HG02759 (cell line): ENCODE measurements around the gene GSTO1.

Experiments
- ATAC-seq: cut with Tn5 transposase; IDR thresholded peaks from one replicate; pipeline ENCODE4 v1.9.1; 2021; ENCODE audit warnings: mild to moderate bottlenecking, moderate library complexity; ENCODE audit not compliant: unreplicated experiment

Gene GSTO1

GRCh38 chr10:104273899-104274575 lies 19.3 kb downstream of the GSTO1 start:
- ATAC-seq: no peak

- peak; percentile 92 for ATAC-seq
Measured at GRCh38 chr10:104274762-104275721, 20.4 kb downstream of the GSTO1 start.

GRCh38 chr10:104276192-104276591 lies 21.5 kb downstream of the GSTO1 start:
- no peak for ATAC-seq

GRCh38 chr10:104277785-104278184 lies 23.1 kb downstream of the GSTO1 start:
- ATAC-seq: no peak

- no peak for ATAC-seq
Measured at GRCh38 chr10:104279550-104280259, 25.0 kb downstream of the GSTO1 start.

- no peak for ATAC-seq
Measured at GRCh38 chr10:104281694-104282093, 27.0 kb downstream of the GSTO1 start.

GRCh38 chr10:104284846-104285245 lies 30.2 kb downstream of the GSTO1 start:
- ATAC-seq: no peak

- no peak for ATAC-seq
Measured at GRCh38 chr10:104286939-104287338, 32.2 kb downstream of the GSTO1 start.

GRCh38 chr10:104288355-104288754 lies 33.7 kb downstream of the GSTO1 start:
- ATAC-seq: no peak

- ATAC-seq: peak; percentile 99
Measured at GRCh38 chr10:104291439-104291951, 36.8 kb downstream of the GSTO1 start.

GRCh38 chr10:104293011-104293410 lies 38.3 kb downstream of the GSTO1 start:
- no peak for ATAC-seq

- ATAC-seq: no peak
Measured at GRCh38 chr10:104293781-104294321, 39.2 kb downstream of the GSTO1 start.

GRCh38 chr10:104296687-104297436 lies 42.2 kb downstream of the GSTO1 start:
- ATAC-seq: no peak

- ATAC-seq: no peak
Measured at GRCh38 chr10:104297697-104298660, 43.3 kb downstream of the GSTO1 start.

- ATAC-seq: no peak
Measured at GRCh38 chr10:104299031-104299904, 44.6 kb downstream of the GSTO1 start.

GRCh38 chr10:104300002-104300735 lies 45.5 kb downstream of the GSTO1 start:
- no peak for ATAC-seq

- ATAC-seq: peak; percentile 49
Measured at GRCh38 chr10:104300736-104301292, 46.1 kb downstream of the GSTO1 start.
